Progenitor cell of endocrine pancreas (in vitro differentiated cells): Measurements from ENCODE around the gene CCL22. TPM values are rescaled to one million over a fixed set of nuclear protein-coding genes. Genes with fewer than 3 reads are reported as not detected.

Source experiments
- DNase-seq: peaks from one replicate; pipeline ENCODE4 v3.0.0; 2021; ENCODE audit warnings: low spot score; ENCODE audit not compliant: unreplicated experiment
- H3K27ac Mint-ChIP-seq: 2 replicates; pipeline ENCODE4 v1.8.0; 2021; ENCODE audit warnings: mild to moderate bottlenecking, moderate library complexity, mixed read lengths
- H3K27me3 Mint-ChIP-seq: 2 replicates; pipeline ENCODE4 v1.8.0; 2021; ENCODE audit warnings: mixed read lengths
- H3K36me3 Mint-ChIP-seq: 2 replicates; pipeline ENCODE4 v1.8.0; 2022; ENCODE audit warnings: mixed read lengths; ENCODE audit not compliant: insufficient read depth
- H3K4me1 Mint-ChIP-seq: 2 replicates; pipeline ENCODE4 v1.8.0; 2021; ENCODE audit warnings: low read depth, mixed read lengths
- H3K4me3 Mint-ChIP-seq: 2 replicates; pipeline ENCODE4 v1.8.0; 2021; ENCODE audit warnings: low read depth, mild to moderate bottlenecking, moderate library complexity, mixed read lengths
- H3K9me3 Mint-ChIP-seq: 2 replicates; pipeline ENCODE4 v1.8.0; 2021; ENCODE audit warnings: low read depth, mixed read lengths
- CTCF ChIP-seq: fragments of 200-600 bp; sonication (generic); IDR thresholded peaks from one replicate; pipeline ENCODE4 v1.5.0; 2021; ENCODE audit warnings: antibody characterized with exemption, mild to moderate bottlenecking; ENCODE audit not compliant: unreplicated experiment
- total RNA-seq: library from RNA; stranded (reverse); gene quantifications from 2 replicates; pipeline ENCODE4 v1.2.1, GENCODE V29; 2021

Gene CCL22
- total RNA-seq, 1 donor from 2014 or later: not detected

GRCh38 chr16:57329718-57330327 is 28.8 kb upstream of the CCL22 start:
- Mint-ChIP-seq H3K4me1 (no peaks in the 10 kb centered on the region), H3K36me3 (no peaks in the 10 kb centered on the region)

GRCh38 chr16:57331355-57331754 is 27.2 kb upstream of the CCL22 start:
- Mint-ChIP-seq H3K27me3 (no peaks in the 10 kb centered on the region), H3K9me3 (peaks cover 3% of the 10 kb centered on the region), H3K27ac (no peak overlapping the region), H3K4me3 (no peak overlapping the region), H3K36me3 (no peaks in the 10 kb centered on the region), H3K4me1 (no peaks in the 10 kb centered on the region)
- DNase-seq: no peak
- TF ChIP-seq CTCF: no peak

More at GRCh38 chr16:57329718-57330327, 28.8 kb upstream of the CCL22 start:
- Mint-ChIP-seq H3K27ac (no peak overlapping the region), H3K9me3 (peaks cover 3% of the 10 kb centered on the region), H3K27me3 (no peaks in the 10 kb centered on the region), H3K4me3 (no peak overlapping the region)
- TF ChIP-seq CTCF: no peak
- no peak for DNase-seq

- H3K4me1 Mint-ChIP-seq: no peaks in the 10 kb centered on the region
- H3K27me3 Mint-ChIP-seq: no peaks in the 10 kb centered on the region
- no peak for TF ChIP-seq CTCF
- H3K36me3 Mint-ChIP-seq: no peaks in the 10 kb centered on the region
- DNase-seq: no peak
- H3K27ac Mint-ChIP-seq: no peak overlapping the region
- H3K9me3 Mint-ChIP-seq: peaks cover 2% of the 10 kb centered on the region
- H3K4me3 Mint-ChIP-seq: no peak overlapping the region
These were observed 25.2 kb upstream of the CCL22 start for GRCh38 chr16:57333402-57333801.

- no peaks in the 10 kb centered on the region for H3K36me3 Mint-ChIP-seq
- no peak for DNase-seq
- no peaks in the 10 kb centered on the region for H3K4me1 Mint-ChIP-seq
- H3K9me3 Mint-ChIP-seq: peaks cover 2% of the 10 kb centered on the region
- H3K4me3 Mint-ChIP-seq: no peak overlapping the region
- no peak for TF ChIP-seq CTCF
- H3K27ac Mint-ChIP-seq: no peak overlapping the region
- H3K27me3 Mint-ChIP-seq: peaks cover 3% of the 10 kb centered on the region
These were observed 23.2 kb upstream of the CCL22 start for GRCh38 chr16:57335366-57335765.

GRCh38 chr16:57341062-57341440 is 17.5 kb upstream of the CCL22 start:
- no peaks in the 10 kb centered on the region for H3K4me1 Mint-ChIP-seq
- no peaks in the 10 kb centered on the region for H3K36me3 Mint-ChIP-seq
- no peak overlapping the region for H3K4me3 Mint-ChIP-seq
- no peak for DNase-seq
- H3K9me3 Mint-ChIP-seq: peaks cover 2% of the 10 kb centered on the region
- TF ChIP-seq CTCF: no peak
- H3K27ac Mint-ChIP-seq: no peak overlapping the region
- H3K27me3 Mint-ChIP-seq: peaks cover 8% of the 10 kb centered on the region
